OCI-LY7 (cell line): Measurements from ENCODE around the gene PHOX2A. TPM values are rescaled to one million over a fixed set of nuclear protein-coding genes. Genes with fewer than 3 reads are reported as not detected.

ENCODE experiments used
- BruUV-seq: library from RNA; stranded (reverse); fragments of 400-500 nt; replicated peaks from 2 replicates; lab custom pipeline; 2021; lab: Mats Ljungman, UMichigan
- CTCF ChIA-PET: fragments of 300-600 bp; sonication (Branson Sonifier 250); formaldehyde crosslinking; loops from one replicate; lab custom pipeline; 2022; ENCODE audit warnings: antibody characterized with exemption; ENCODE audit not compliant: unreplicated experiment; lab: Charles Lee
- POLR2A ChIA-PET: fragments of 300-600 bp; sonication (Branson Sonifier 250); formaldehyde crosslinking; loops from one replicate; lab custom pipeline; 2022; ENCODE audit warnings: antibody characterized with exemption; lab: Charles Lee
- DNase-seq: peaks from one replicate; pipeline ENCODE4 v3.0.0-alpha.2; 2015; ENCODE audit warnings: low spot score
- H2AFZ ChIP-seq: fragments of 200-600 bp; sonication (generic), shearing (Covaris generic); 2 replicates; pipeline ENCODE4 v1.6.1; 2014; ENCODE audit warnings: mild to moderate bottlenecking, antibody characterized with exemption, low read length, moderate library complexity
- H3K27ac ChIP-seq: fragments of 200-600 bp; sonication (generic); 2 replicates; pipeline ENCODE4 v1.5.1; 2014; ENCODE audit warnings: mixed run types, low read depth, mild to moderate bottlenecking, moderate library complexity, low read length, inconsistent platforms; ENCODE audit not compliant: poor library complexity, severe bottlenecking
- H3K36me3 ChIP-seq: fragments of 200-600 bp; sonication (generic); 2 replicates; pipeline ENCODE4 v1.6.1; 2014; ENCODE audit warnings: mild to moderate bottlenecking, antibody characterized with exemption, low read length, moderate library complexity, mixed read lengths; ENCODE audit not compliant: insufficient read depth
- H3K4me1 ChIP-seq: fragments of 200-600 bp; sonication (generic); 2 replicates; pipeline ENCODE4 v1.5.1; 2014; ENCODE audit warnings: mild to moderate bottlenecking, low read length; ENCODE audit not compliant: insufficient read depth, poor library complexity, severe bottlenecking
- H3K4me2 ChIP-seq: fragments of 200-600 bp; sonication (generic); 2 replicates; pipeline ENCODE4 v1.6.1; 2014; ENCODE audit warnings: mild to moderate bottlenecking, low read length
- H3K4me3 ChIP-seq: fragments of 200-600 bp; sonication (generic); 2 replicates; pipeline ENCODE4 v1.5.1; 2014; ENCODE audit warnings: mild to moderate bottlenecking, low read depth, low read length; ENCODE audit not compliant: poor library complexity, severe bottlenecking
- H3K79me2 ChIP-seq: fragments of 200-600 bp; sonication (generic); 2 replicates; pipeline ENCODE4 v1.6.1; 2016; ENCODE audit warnings: low read depth, mild to moderate bottlenecking, low read length, moderate library complexity, mixed read lengths; ENCODE audit not compliant: insufficient read depth
- H3K9me2 ChIP-seq: fragments of 200-600 bp; sonication (generic); 2 replicates; pipeline ENCODE4 v1.6.1; 2016; ENCODE audit warnings: mild to moderate bottlenecking, low read length, mixed read lengths; ENCODE audit not compliant: insufficient read depth
- H3K9me3 ChIP-seq: fragments of 200-600 bp; sonication (generic); 2 replicates; pipeline ENCODE4 v1.6.1; 2014; ENCODE audit warnings: mild to moderate bottlenecking, mixed run types, low read length, mixed read lengths
- H4K20me1 ChIP-seq: fragments of 200-600 bp; sonication (generic); 2 replicates; pipeline ENCODE4 v1.6.1; 2014; ENCODE audit warnings: mild to moderate bottlenecking, antibody characterized with exemption, low read length, moderate library complexity, mixed read lengths; ENCODE audit not compliant: insufficient read depth
- CTCF ChIP-seq: fragments of 200-600 bp; sonication (generic); conservative IDR thresholded peaks from 2 replicates; pipeline ENCODE4 v1.5.1; 2014; ENCODE audit warnings: mild to moderate bottlenecking, antibody characterized with exemption, low read length, moderate library complexity, mixed read lengths
- EZH2phosphoT487 ChIP-seq: fragments of 200-600 bp; sonication (generic); IDR thresholded peaks from 2 replicates; pipeline ENCODE4 v1.6.1; 2018; ENCODE audit warnings: low read depth, borderline replicate concordance, mild to moderate bottlenecking, mixed run types, antibody characterized with exemption, low read length, moderate library complexity, mixed read lengths
- intact Hi-C: fragments of 100-400 bp; cut with micrococcal nuclease; formaldehyde crosslinking; loops from one replicate; pipeline ENCODE4 v1.10.0; 2022; ENCODE audit not compliant: unreplicated experiment
- total RNA-seq, 2 experiments: library from RNA; depleted of rRNA in 1 of 2; stranded (reverse); fragments of >200 nt in 1 of 2; shearing (Covaris generic) in 1 of 2; gene quantifications; 2 replicates each; pipeline ENCODE4 v1.2.3, GENCODE V29; 2014 to 2022

The PHOX2A gene
- total RNA-seq, 2 experiments from 2014 or later, result not detected

GRCh38 chr11:72249961-72250360, 6.0 kb upstream of the PHOX2A start:
- no TSS peak for BruUV-seq
- DNase-seq, result no peak
- Histone ChIP-seq H4K20me1 (no peaks in the 10 kb centered on the region), H3K9me3 (no peaks in the 10 kb centered on the region), H3K36me3 (no peaks in the 10 kb centered on the region), H3K79me2 (no peaks in the 10 kb centered on the region), H3K4me2 (no peak overlapping the region), H2AFZ (no peak overlapping the region), H3K4me3 (no peak overlapping the region), H3K4me1 (no peaks in the 10 kb centered on the region), H3K27ac (no peak overlapping the region), H3K9me2 (no peaks in the 10 kb centered on the region)
- CTCF ChIA-PET, result no interaction called here
- intact Hi-C loops, result no loop called here
- POLR2A ChIA-PET, result no interaction called here
- TF ChIP-seq CTCF (no peak), EZH2phosphoT487 (no peak)

- no peaks in the 10 kb centered on the region for H3K79me2 ChIP-seq
- no peaks in the 10 kb centered on the region for H4K20me1 ChIP-seq
- intact Hi-C loops, result no loop called here
- H3K36me3 ChIP-seq, result no peaks in the 10 kb centered on the region
- H3K9me2 ChIP-seq, result no peaks in the 10 kb centered on the region
- no peak overlapping the region for H3K4me3 ChIP-seq
- DNase-seq, result no peak
- ChIA-PET POLR2A (no interaction called here), CTCF (no interaction called here)
- no peak overlapping the region for H3K4me2 ChIP-seq
- TF ChIP-seq CTCF (no peak), EZH2phosphoT487 (no peak)
- no peak overlapping the region for H3K27ac ChIP-seq
- no peaks in the 10 kb centered on the region for H3K4me1 ChIP-seq
- no peaks in the 10 kb centered on the region for H3K9me3 ChIP-seq
- no peak overlapping the region for H2AFZ ChIP-seq
- no TSS peak for BruUV-seq
These were observed 3.6 kb upstream of the PHOX2A start for GRCh38 chr11:72247584-72247983.

GRCh38 chr11:72245263-72245816, 1.4 kb upstream of the PHOX2A start:
- Histone ChIP-seq H3K9me3 (no peaks in the 10 kb centered on the region), H3K36me3 (no peaks in the 10 kb centered on the region), H3K79me2 (no peaks in the 10 kb centered on the region), H3K9me2 (no peaks in the 10 kb centered on the region), H3K4me3 (no peak overlapping the region), H3K27ac (no peak overlapping the region), H3K4me1 (no peaks in the 10 kb centered on the region), H3K4me2 (no peak overlapping the region), H2AFZ (no peak overlapping the region), H4K20me1 (no peaks in the 10 kb centered on the region)
- BruUV-seq, result no TSS peak
- no peak for TF ChIP-seq EZH2phosphoT487
- no peak for TF ChIP-seq CTCF
- intact Hi-C loops, result no loop called here
- ChIA-PET CTCF (interaction anchor here (0.5 kb wide), 1 partner anchor 61 kb away, joined by 10 read pairs; no protein-coding TSS in a partner anchor), POLR2A (no interaction called here)
- no peak for DNase-seq
